C4-2B (cell line): Measurements from ENCODE around the gene CFAP251.

Experiments used
- CTCF ChIP-seq: fragments of 450-650 bp; conservative IDR thresholded peaks from 2 replicates; pipeline ENCODE4 v1.5.1; 2017; ENCODE audit warnings: mild to moderate bottlenecking
- ZFX ChIP-seq: fragments of 450-650 bp; IDR thresholded peaks from 2 replicates; pipeline ENCODE4 v1.6.1; 2017

- no peak for TF ChIP-seq CTCF
- TF ChIP-seq ZFX: no peak
Observed at GRCh38 chr12:121957861-121958515, 39.6 kb downstream of the CFAP251 start.
